GM12878 (cell line): ENCODE data around the gene PALLD. TPM values are rescaled to one million over a fixed set of nuclear protein-coding genes. Genes with fewer than 3 reads are reported as not detected.

Source experiments
- ATAC-seq: fragments of 200-7000 bp; cut with Tn5 transposase; 3 replicates; pipeline ENCODE4 v1.9.1; 2020; ENCODE audit warnings: mild to moderate bottlenecking, moderate library complexity
- BruUV-seq: library from RNA; stranded (reverse); fragments of 400-500 nt; replicated peaks from 2 replicates; lab custom pipeline; 2021; lab: Mats Ljungman, UMichigan
- CTCF ChIA-PET: fragments of 300-600 bp; sonication (Branson Sonifier 250); formaldehyde crosslinking; extraction: SDS; loops from one replicate; lab custom pipeline; 2021; ENCODE audit warnings: inconsistent platforms; lab: Yijun Ruan, JAX
- POLR2A ChIA-PET: fragments of 350-600 bp; formaldehyde crosslinking; extraction: SDS; loops from one replicate; lab custom pipeline; 2021; ENCODE audit warnings: inconsistent platforms; lab: Charles Lee
- RAD21 ChIA-PET: fragments of 300-600 bp; sonication (Branson Sonifier 250); formaldehyde crosslinking; loops from one replicate; lab custom pipeline; 2023; ENCODE audit warnings: antibody characterized with exemption; ENCODE audit not compliant: unreplicated experiment; lab: Charles Lee
- SMC1A ChIA-PET: fragments of 300-600 bp; sonication (Branson Sonifier 250); formaldehyde crosslinking; loops from one replicate; lab custom pipeline; 2023; ENCODE audit not compliant: unreplicated experiment, uncharacterized antibody; lab: Charles Lee
- DNase-seq: peaks from one replicate; pipeline ENCODE4 v3.0.0-alpha.2; 2011; ENCODE audit warnings: low read depth, low spot score
- FAIRE-seq: peaks from 3 replicates; lab custom pipeline; 2011; peaks lifted over from hg19 to GRCh38; lab: Jason Lieb, UNC
- H2AFZ ChIP-seq: 2 replicates; pipeline ENCODE4 v1.6.0; 2011; ENCODE audit warnings: low read depth, low read length, control low read depth; ENCODE audit not compliant: control insufficient read depth
- H3K27ac ChIP-seq: 2 replicates; pipeline ENCODE4 v1.5.1; 2011; ENCODE audit warnings: control low read depth; ENCODE audit not compliant: control insufficient read depth, insufficient read depth
- H3K27me3 ChIP-seq, 2 experiments: replicated peaks in 1 of 2; 2 replicates each; pipeline versions ENCODE4 v1.6.0 to v1.6.1; 2011; ENCODE audit warnings: low read length in 1 of 2; ENCODE audit not compliant: control insufficient read depth in 2 of 2, insufficient read depth in 2 of 2
- H3K36me3 ChIP-seq, 2 experiments: 2 replicates each; pipeline ENCODE4 v1.5.1; 2011; ENCODE audit warnings: low read length in 1 of 2; ENCODE audit not compliant: control insufficient read depth in 2 of 2, insufficient read depth in 2 of 2
- H3K4me1 ChIP-seq: 2 replicates; pipeline ENCODE4 v1.6.1; 2011; ENCODE audit warnings: mild to moderate bottlenecking, low read length, moderate library complexity, mixed read lengths; ENCODE audit not compliant: control insufficient read depth, insufficient read depth
- H3K4me2 ChIP-seq: 2 replicates; pipeline ENCODE4 v1.6.0; 2011; ENCODE audit warnings: control low read depth; ENCODE audit not compliant: control insufficient read depth, insufficient read depth
- H3K4me3 ChIP-seq: fragments of 200-600 bp; sonication (generic); 2 replicates; pipeline ENCODE4 v1.5.1; 2016
- H3K79me2 ChIP-seq: 2 replicates; pipeline ENCODE4 v1.6.0; 2011; ENCODE audit warnings: low read length; ENCODE audit not compliant: control insufficient read depth, insufficient read depth
- H3K9ac ChIP-seq: 2 replicates; pipeline ENCODE4 v1.8.0; 2011; ENCODE audit warnings: low read length, control low read depth, mixed read lengths; ENCODE audit not compliant: control insufficient read depth, insufficient read depth
- H3K9me3 ChIP-seq: replicated peaks from 3 replicates; pipeline ENCODE4 v1.5.1; 2011; ENCODE audit warnings: mild to moderate bottlenecking, low read length; ENCODE audit not compliant: control insufficient read depth, insufficient read depth
- H4K20me1 ChIP-seq: 2 replicates; pipeline ENCODE4 v1.6.0; 2011; ENCODE audit not compliant: control insufficient read depth, insufficient read depth
- CEBPB ChIP-seq, 2 experiments: fragments of 150-350 bp in 1 of 2; IDR thresholded peaks; 2 replicates each; pipeline ENCODE4 v1.6.1; 2012 to 2014; ENCODE audit warnings: low read depth in 2 of 2, low read length in 2 of 2, borderline replicate concordance in 1 of 2, inconsistent platforms in 1 of 2
- IKZF1 ChIP-seq: fragments of 450-650 bp; conservative IDR thresholded peaks from 2 replicates; pipeline ENCODE4 v1.6.1; 2017; ENCODE audit warnings: antibody characterized with exemption, mild to moderate bottlenecking
- IKZF2 ChIP-seq, 2 experiments: fragments of 450-650 bp; IDR thresholded peaks; 2 replicates each; pipeline ENCODE4 v1.6.1; 2017; ENCODE audit warnings: mild to moderate bottlenecking in 2 of 2, moderate library complexity in 2 of 2
- JUND ChIP-seq: IDR thresholded peaks from 2 replicates; pipeline ENCODE4 v1.6.1; 2012; ENCODE audit warnings: low read depth, mild to moderate bottlenecking, low read length, improper control_type of control experiment, moderate library complexity
- KAT2A ChIP-seq: conservative IDR thresholded peaks from 2 replicates; pipeline ENCODE4 v1.6.1; 2011; ENCODE audit warnings: low read depth, low read length; ENCODE audit not compliant: control insufficient read depth
- MEF2B ChIP-seq: fragments of 450-650 bp; IDR thresholded peaks from 2 replicates; pipeline ENCODE4 v1.6.1; 2018; ENCODE audit warnings: mild to moderate bottlenecking, moderate library complexity; ENCODE audit not compliant: partially characterized antibody, poor library complexity, severe bottlenecking
- ZBTB33 ChIP-seq: fragments of 450-650 bp; IDR thresholded peaks from 2 replicates; pipeline ENCODE4 v1.6.1; 2017; ENCODE audit warnings: mild to moderate bottlenecking
- WGBS: methylation state at CpG from one replicate; pipeline ENCODE4 v1.1.6; 2016; ENCODE audit warnings: low lambda C conversion rate; ENCODE audit not compliant: insufficient replicate concordance, insufficient coverage; ENCODE audit errors: missing lambda C conversion rate; 5-methylcytosine and 5-hydroxymethylcytosine counted together
- in situ Hi-C: fragments of 300-500 bp; cut with MboI; formaldehyde crosslinking; loops from 9 replicates; pipeline ENCODE4 v1.14.3; 2018; ENCODE audit warnings: mixed read lengths
- intact Hi-C: fragments of 100-400 bp; cut with micrococcal nuclease; formaldehyde crosslinking; loops from one replicate; pipeline ENCODE4 v1.14.2; 2022; ENCODE audit not compliant: unreplicated experiment
- polyA plus RNA-seq, 11 experiments: library from polyadenylated mRNA; depleted of rRNA in 4 of 11; unstranded in 6 of 11; stranded (reverse) in 5 of 11; fragments of >200 nt; fragmentation: Nextera tagmentation in 4 of 11; fragmentation: Illumina TruSeq in 1 of 11; extraction: Ambion mirVana in 4 of 11; extraction: Trizol in 1 of 11; gene quantifications; 1 replicate in 1 of 11; 2 replicates in 10 of 11; pipeline versions ENCODE4 v1.2.1 to v1.2.3, GENCODE V29; 2011 to 2016; ENCODE audit warnings: inconsistent platforms in 2 of 11, missing spikeins in 2 of 11, low read depth in 1 of 11
- total RNA-seq, 4 experiments: library from RNA; depleted of rRNA in 3 of 4; stranded (reverse); fragments of >200 nt in 3 of 4; fragmentation: Illumina TruSeq in 1 of 4; extraction: Trizol in 1 of 4; gene quantifications; 2 replicates each; pipeline versions ENCODE4 v1.2.1 to v1.2.3, GENCODE V29; 2013 to 2021

PALLD gene
- total and polyA plus RNA-seq, 10 of the 15 experiments (the other 5 are each of a cell fraction or from before 2014, with no cell fraction given): 1.0 to 7.7 (median 1.7) TPM

GRCh38 chr4:168713253-168713652 lies 216.4 kb downstream of the PALLD start:
- SMC1A ChIA-PET: interaction anchor here (0.7 to 8.3 kb wide), 20 partner anchors 8 to 534 kb away, joined by 3 to 292 read pairs (median 6); no protein-coding TSS in a partner anchor

DNA sequence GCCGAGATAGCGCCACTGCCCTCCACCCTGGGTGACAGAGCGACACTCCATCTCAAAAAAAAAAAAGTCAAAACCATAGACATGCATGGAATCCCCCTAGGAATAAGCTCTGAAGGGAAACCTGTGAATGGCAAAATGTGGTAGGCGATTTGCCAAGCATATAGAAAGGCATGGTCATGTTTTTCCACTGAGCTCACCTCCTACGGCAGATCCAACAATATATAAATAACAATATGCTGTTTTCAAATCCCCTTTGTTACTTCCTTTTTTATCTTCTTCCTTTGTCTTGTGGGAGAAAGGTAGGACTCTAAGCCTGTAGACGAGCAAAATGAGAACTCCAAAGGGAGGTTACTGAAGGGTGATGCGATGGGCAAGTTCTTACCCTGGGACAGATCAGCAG lies 219.0 kb downstream of the PALLD start:
- Histone ChIP-seq H3K36me3 (no peaks in the 10 kb centered on the region), H3K4me2 (no peak overlapping the region), H3K9me3 (no peaks in the 10 kb centered on the region), H3K27me3 (no peaks in the 10 kb centered on the region; a peak in 1 of 4 replicates), H2AFZ (no peak overlapping the region), H4K20me1 (no peaks in the 10 kb centered on the region), H3K4me3 (no peak overlapping the region), H3K79me2 (no peaks in the 10 kb centered on the region), H3K27ac (no peak overlapping the region), H3K4me1 (no peaks in the 10 kb centered on the region), H3K9ac (no peak overlapping the region)
- no TSS peak for BruUV-seq
- 63% methylated on average over 7 of the region's 7 CpGs for WGBS
- ChIA-PET POLR2A (interaction anchor here (0.5 kb wide), 1 partner anchor 201 kb away, joined by 5 read pairs; no protein-coding TSS in a partner anchor), CTCF (interaction anchor here (1.0 to 1.6 kb wide), 2 partner anchors 202 to 208 kb away, joined by 3 to 7 read pairs; no protein-coding TSS in a partner anchor), RAD21 (interaction anchor here (1.0 to 2.1 kb wide), 4 partner anchors 16 to 137 kb away, joined by 3 to 5 read pairs (median 4); no protein-coding TSS in a partner anchor), SMC1A (interaction anchor here (0.6 to 1.6 kb wide), 4 partner anchors 15 to 210 kb away, joined by 3 to 6 read pairs (median 3); no protein-coding TSS in a partner anchor)
- FAIRE-seq (no peak), ATAC-seq (peak; percentile 4; the same call in 1 of the 3 replicates), DNase-seq (no peak)
- TF ChIP-seq ZBTB33 (0 out of 2 replicates have a peak, but pooled peaks have one; percentile 10), JUND (no peak), KAT2A (no peak), IKZF1 (0 out of 2 replicates have a peak, but pooled peaks have one; percentile 26), IKZF2 (IDR thresholded peaks at IDR 0.05) (peak; percentile 11 to 32; a peak in 1 of 4 replicates)
- in situ Hi-C loops: no loop called here
- intact Hi-C loops: loop anchor here (10.0 kb wide), 1 partner anchor 531 kb away; no protein-coding TSS in a partner anchor

More at GRCh38 chr4:168713253-168713652, 216.4 kb downstream of the PALLD start:
- intact Hi-C loops (loop anchor here (5.0 to 10.0 kb wide), 3 partner anchors 84 to 528 kb away; no protein-coding TSS in a partner anchor), in situ Hi-C loops (no loop called here)
- Histone ChIP-seq H3K79me2 (no peaks in the 10 kb centered on the region), H3K4me1 (no peaks in the 10 kb centered on the region), H3K27ac (no peak overlapping the region), H3K4me2 (no peak overlapping the region), H3K9ac (no peak overlapping the region), H3K4me3 (no peak overlapping the region), H2AFZ (no peak overlapping the region), H4K20me1 (no peaks in the 10 kb centered on the region), H3K9me3 (no peaks in the 10 kb centered on the region), H3K36me3 (no peaks in the 10 kb centered on the region), H3K27me3 (no peaks in the 10 kb centered on the region; a peak in 1 of 4 replicates)
- ChIA-PET RAD21 (interaction anchor here (1.0 to 5.0 kb wide), 8 partner anchors 12 to 528 kb away, joined by 3 to 116 read pairs (median 3); no protein-coding TSS in a partner anchor), POLR2A (interaction anchor here (0.6 to 0.8 kb wide), 3 partner anchors 11 to 444 kb away, joined by 6 to 8 read pairs (median 7); no protein-coding TSS in a partner anchor), CTCF (interaction anchor here (1.3 to 10.3 kb wide), 7 partner anchors 8 to 205 kb away, joined by 3 to 362 read pairs (median 31); no protein-coding TSS in a partner anchor)
- ATAC-seq: no peak
- no peak for FAIRE-seq
- no peak for DNase-seq
- 0% methylated on average over 2 of the region's 2 CpGs for WGBS
- TSS peak; percentile 63 for BruUV-seq
- TF ChIP-seq MEF2B: peak; percentile 11
- TF ChIP-seq CEBPB (IDR thresholded peaks at IDR 0.05; ENCODE audit: borderline replicate concordance in 1 of 2, low read depth in 2 of 2, low read length in 2 of 2): no peak
